ENCODE results near the gene HECTD3.
"Not testable (repeated sequence)": the region's sequence is repeated elsewhere in the genome, so short reads cannot be mapped to it uniquely, and the experiment has no call there.

HECTD3 gene

DNA sequence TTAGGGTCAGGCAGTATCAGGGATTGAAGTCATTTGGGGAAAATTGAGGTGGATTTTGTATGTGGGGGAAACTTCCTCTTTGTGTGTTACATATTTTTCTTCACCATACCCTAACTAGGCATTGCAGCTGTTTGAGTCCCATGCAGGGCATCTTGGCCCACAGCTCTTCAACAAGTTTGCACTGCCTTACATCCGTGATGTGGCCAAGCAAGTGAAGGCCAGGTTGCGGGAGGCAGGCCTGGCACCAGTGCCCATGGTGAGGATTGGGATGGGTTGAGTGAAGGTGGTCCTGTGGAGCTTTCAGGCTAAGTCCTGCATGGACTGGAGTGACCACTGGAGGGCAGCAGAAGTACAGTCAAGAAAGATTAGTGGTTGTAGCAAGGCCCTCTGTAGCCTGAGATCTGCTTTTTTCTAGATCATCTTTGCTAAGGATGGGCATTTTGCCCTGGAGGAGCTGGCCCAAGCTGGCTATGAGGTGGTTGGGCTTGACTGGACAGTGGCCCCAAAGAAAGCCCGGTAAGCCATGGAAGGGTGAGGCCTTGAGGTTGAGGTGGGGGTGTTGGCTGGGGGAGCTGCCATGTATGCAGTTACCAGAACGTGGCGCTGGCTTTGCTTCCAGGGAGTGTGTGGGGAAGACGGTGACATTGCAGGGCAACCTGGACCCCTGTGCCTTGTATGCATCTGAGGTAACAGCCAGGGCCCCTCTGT, 3.4 kb upstream of the HECTD3 start:
- in situ Hi-C loops (cut with MboI; ENCODE audit: low sequenced_read_pairs), result loop anchor here (10.0 kb wide), 2 partner anchors 290 to 480 kb away; partner anchors contain the start of gene TESK2

DNA sequence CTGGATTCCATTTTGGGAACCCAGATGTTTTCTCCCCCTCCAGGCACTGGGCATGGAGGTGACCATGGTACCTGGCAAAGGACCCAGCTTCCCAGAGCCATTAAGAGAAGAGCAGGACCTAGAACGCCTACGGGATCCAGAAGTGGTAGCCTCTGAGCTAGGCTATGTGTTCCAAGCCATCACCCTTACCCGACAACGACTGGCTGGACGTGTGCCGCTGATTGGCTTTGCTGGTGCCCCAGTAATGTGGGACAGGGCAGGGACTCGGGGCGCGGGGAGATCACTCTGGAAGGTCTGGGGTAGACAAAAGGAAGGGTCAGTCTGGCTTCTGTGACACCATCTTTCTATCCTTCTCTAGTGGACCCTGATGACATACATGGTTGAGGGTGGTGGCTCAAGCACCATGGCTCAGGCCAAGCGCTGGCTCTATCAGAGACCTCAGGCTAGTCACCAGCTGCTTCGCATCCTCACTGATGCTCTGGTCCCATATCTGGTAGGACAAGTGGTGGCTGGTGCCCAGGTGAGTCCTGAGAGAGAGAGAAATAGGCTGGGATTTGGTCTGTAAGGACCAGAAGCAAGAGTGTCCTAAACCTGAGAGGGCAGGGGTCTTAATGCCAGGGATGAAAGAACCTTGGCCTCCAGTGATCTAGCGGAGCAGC, 2.6 kb upstream of the HECTD3 start:
- in situ Hi-C loops (cut with MboI; ENCODE audit: low sequenced_read_pairs), result loop anchor here (10.0 kb wide), 2 partner anchors 291 to 481 kb away; partner anchors contain the start of gene TESK2

DNA sequence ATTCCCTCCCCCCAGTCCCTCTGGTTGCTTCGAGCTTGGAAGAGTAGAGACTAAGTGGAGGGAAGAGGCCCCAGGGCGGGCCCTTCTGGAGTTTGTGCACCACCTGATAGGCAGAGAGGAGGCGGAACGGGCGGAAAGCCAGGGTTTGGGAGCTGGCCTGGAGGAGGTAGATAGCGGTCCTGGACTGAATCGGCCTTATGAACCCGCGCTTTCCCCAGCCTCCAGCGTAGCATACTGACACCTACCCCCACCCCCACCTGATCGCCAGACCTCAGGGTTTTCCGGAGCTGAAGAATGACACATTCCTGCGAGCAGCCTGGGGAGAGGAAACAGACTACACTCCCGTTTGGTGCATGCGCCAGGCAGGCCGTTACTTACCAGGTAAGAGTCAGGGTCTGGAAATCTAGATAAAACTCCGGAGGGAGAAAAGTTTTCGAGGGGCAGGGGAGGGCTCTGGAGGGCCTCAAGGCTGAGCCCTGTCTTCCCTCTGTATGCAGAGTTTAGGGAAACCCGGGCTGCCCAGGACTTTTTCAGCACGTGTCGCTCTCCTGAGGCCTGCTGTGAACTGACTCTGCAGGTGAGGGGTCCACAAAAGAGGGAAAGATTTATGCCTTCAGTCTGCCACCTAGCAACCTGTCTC, 1.6 kb upstream of the HECTD3 start:
- in situ Hi-C loops (cut with MboI; ENCODE audit: low sequenced_read_pairs), result loop anchor here (10.0 kb wide), 2 partner anchors 292 to 482 kb away; partner anchors contain the start of gene TESK2

GRCh38 chr1:45011837-45012638, 914 bp upstream of the HECTD3 start, which contains the start of gene UROD:
UROD (plus strand) TSS chr1:45012254; CDS start chr1:45012266, 12 bp downstream.
- in situ Hi-C loops (cut with MboI; ENCODE audit: low sequenced_read_pairs), result loop anchor here (10.0 kb wide), 2 partner anchors 293 to 483 kb away; partner anchors contain the start of gene TESK2

GRCh38 chr1:45009956-45010854, 919 bp downstream of the HECTD3 start:
- in situ Hi-C loops (cut with MboI; ENCODE audit: low sequenced_read_pairs), result loop anchor here (10.0 kb wide), 2 partner anchors 295 to 485 kb away; partner anchors contain the start of gene TESK2

- in situ Hi-C loops (cut with MboI; ENCODE audit: low sequenced_read_pairs), result no loop called here
Observed at GRCh38 chr1:45009296-45009865, 1.7 kb downstream of the HECTD3 start.

DNA sequence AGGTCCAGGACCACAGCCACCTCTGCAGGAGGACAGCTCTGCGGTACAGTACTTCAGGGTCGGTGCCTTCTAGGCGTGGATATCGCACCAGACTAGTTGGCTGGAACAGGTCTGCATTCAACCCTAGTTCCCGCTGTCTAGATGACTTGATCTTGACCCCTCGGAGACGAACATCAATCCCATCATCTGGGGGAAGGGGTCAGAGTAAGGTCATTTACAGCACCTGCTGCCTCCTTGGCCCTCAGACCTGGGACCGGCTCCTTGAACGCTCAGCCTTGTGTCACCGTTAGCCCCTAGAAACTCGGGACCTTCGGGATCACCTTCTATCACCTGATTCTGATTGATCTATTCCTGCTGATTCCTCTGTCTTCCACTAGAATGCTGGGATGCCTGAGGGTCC, 2.6 kb downstream of the HECTD3 start:
- in situ Hi-C loops (cut with MboI; ENCODE audit: low sequenced_read_pairs), result no loop called here

DNA sequence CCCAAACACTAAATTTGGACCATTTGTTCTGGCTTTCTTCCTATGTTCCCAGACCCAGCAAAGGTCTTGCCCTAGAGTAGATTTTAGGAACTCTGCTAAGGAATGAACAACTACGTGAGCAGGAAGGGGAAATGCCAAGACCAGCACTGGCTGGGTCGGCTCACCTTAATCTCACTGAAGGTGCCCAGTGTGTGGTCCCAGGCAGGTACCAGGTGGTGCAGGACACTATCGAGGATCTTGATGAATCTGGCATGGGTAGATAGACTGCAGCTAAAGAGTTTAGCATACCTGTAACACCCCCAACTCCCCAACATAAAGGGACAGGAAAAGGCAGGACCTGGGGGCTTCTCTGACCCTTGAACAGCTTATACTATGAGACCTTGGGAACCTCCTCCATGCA, 3.0 kb downstream of the HECTD3 start:
- in situ Hi-C loops (cut with MboI; ENCODE audit: low sequenced_read_pairs), result no loop called here

DNA sequence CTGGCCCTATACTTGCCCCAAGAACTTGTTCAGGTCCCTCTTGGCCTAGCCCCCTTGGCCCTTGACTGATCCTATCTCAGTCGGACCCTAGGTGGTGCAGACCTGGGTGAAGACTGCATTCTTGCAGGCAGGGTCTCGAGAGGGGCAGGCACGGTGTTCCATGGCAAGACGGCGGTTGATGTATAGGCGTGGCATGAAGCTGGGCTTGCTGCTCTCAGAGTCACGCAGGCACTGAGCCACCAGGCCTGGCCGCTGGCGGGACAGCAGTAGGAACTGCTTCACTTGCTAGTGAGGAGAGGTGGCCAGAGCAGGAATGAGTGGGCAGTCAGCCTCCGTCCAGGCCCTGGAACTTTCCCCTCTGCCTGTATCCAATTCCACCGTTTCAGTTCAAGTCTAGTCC, 3.8 kb downstream of the HECTD3 start:
- in situ Hi-C loops (cut with MboI; ENCODE audit: low sequenced_read_pairs), result no loop called here

GRCh38 chr1:45005761-45006160, 5.4 kb downstream of the HECTD3 start:
- in situ Hi-C loops (cut with MboI; ENCODE audit: low sequenced_read_pairs), result no loop called here

DNA sequence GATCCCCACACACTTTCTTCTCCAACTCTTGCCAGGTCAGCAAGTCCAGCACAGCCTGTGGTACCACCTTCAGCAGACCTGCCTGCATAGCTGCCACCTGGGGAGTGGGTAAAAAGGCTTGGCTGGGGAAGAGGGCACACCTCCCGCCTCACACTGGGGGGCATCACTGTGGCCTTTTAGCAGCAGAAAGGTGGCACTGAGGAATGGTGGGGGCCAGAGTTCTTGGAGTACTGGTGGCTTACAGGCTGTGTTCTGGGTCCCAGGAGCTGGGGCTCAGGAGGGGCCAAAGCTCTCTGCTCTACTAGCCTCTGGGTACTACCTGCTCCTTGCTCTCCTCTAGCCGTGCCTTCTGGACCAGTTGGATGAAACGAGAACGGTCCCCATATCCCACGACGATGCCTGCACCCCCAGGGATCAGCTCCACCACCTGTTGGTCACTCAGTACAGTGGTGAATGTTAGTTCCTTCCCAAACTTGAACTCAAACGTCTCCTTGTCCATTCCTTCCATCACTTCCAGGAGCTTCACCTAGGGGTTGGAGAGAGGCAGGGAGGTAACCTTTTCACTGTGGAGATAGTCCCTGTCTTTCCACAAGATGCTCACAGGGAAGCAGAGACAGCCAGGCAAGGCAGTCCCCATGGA, 6.7 kb downstream of the HECTD3 start:
- in situ Hi-C loops (cut with MboI; ENCODE audit: low sequenced_read_pairs), result no loop called here

DNA sequence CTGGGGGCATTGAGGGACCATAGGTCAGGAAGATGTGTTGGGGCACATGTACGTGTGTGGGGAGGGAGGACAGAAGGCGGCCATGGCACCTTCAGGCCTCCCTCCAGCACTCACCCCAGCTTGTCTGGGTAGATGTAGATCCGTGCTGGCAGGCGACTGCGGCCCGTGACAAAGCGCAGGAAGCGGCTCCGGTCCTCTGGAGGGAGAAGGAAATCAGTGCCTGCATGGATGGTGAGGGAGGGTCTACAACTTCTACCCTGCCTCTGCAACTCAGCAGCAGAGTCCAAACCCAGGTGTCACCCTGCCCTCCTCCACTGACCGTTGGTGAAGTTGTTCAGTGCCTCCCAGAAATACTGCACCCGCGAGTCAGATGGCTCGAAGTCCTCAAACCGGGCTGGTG, 7.4 kb downstream of the HECTD3 start:
- in situ Hi-C loops (cut with MboI; ENCODE audit: low sequenced_read_pairs), result no loop called here

- in situ Hi-C loops (cut with MboI; ENCODE audit: low sequenced_read_pairs), result no loop called here
Observed at GRCh38 chr1:45002650-45003645, 8.2 kb downstream of the HECTD3 start.

DNA sequence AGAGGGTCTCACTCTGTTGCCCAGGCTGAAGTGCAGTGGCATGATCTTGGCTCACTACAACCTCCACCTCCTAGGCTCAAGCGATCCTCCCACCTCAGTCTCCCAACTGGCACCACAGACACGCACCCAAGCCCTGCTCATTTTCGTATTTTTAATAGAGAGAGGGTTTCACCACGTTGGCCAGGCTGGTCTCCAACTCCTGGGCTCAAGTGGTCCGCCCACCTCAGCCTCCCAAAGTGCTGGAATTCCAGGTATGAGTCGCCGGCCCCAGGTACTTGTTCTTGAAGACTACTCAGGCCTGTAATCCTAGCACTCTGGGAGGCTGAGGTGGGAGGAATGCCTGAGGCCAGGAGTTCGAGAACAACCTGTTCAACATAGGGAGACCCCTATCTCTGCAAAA, 9.5 kb downstream of the HECTD3 start:
- in situ Hi-C loops (cut with MboI; ENCODE audit: low sequenced_read_pairs), result not testable (repeated sequence)

DNA sequence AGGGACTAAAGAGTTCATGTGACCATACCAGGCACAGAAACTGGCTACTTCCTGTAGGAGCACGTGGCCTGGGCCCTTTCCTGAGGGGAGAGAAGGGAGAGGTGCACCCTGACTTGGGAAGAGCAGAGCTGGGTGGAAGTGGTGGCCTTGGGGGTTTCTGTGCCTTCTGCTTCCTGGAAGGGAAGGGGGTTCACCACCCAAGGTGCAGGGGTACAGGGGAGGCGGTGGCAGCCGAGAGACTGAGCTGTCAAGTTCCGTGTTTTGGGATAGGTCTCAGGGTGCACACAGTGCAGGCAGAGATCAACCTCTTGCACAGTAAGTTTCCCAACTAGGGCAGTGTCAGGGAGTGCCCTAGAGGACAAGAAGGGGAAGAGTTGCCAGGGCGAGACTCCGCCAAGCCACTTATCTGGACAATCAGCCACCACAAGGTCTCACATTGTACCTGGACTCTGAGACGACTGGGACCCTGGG, 10.1 kb downstream of the HECTD3 start:
- in situ Hi-C loops (cut with MboI; ENCODE audit: low sequenced_read_pairs), result no loop called here

DNA sequence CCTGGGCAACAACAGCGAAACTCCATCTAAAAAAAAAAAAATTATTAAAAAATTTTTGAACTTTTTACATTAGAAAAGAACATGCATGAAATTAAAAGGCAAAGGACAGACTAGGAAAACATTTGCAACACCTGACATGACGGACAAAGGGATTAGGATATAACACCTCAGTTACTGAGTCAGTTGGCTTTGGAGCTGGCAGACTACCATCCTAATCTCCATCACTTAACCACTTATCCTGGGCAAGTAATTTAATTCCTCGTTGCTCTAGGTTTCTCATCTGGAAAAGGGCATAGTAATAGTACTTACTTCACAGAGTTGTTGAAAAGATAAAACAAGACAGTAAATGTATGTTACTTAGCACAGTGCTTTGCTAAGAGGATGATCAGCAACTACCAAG, 11.9 kb downstream of the HECTD3 start:
- in situ Hi-C loops (cut with MboI; ENCODE audit: low sequenced_read_pairs), result no loop called here

DNA sequence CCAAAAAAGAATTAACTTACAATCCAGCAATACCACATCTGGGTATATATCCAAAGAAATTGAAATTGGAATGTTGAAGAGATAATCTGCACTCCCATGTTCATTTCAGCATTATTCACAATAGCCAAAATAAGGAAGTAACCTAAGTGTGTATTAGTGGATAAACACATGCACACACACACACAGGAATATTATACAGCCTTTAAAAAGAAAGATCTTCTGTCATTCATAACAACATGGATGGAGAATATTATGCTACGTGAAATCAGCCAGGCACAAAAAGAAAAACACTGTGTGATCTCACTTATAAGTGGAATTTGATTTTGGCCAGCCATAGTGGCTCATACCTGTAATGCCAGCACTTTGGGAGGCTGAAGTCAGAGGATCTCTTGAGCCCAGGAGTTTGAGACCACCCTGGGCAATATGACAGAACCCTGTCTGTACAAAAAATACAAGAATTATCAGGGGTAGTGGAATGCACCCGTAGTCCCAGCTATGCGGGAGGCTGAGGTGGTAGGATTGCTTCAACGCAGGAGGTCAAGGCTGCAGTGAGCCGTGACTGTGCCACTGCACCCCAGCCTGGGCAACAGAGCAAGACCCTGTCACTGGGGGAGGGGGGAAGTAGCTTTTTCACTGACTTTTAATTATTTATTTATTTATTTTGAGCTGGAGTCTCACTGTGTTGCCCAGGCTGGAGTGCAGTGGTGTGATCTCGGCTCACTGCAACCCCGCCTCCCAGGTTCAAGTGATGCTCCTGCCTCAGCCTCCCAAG, 15.5 kb downstream of the HECTD3 start:
- in situ Hi-C loops (cut with MboI; ENCODE audit: low sequenced_read_pairs), result no loop called here

Measured in HL-60/S4 treated with phorbol 12-myristate 13-acetate at 8.2 ng/mL for 4 days and 3 days (cell line).